K562 treated with DMSO at 1 percent for 4 hours (cell line): ENCODE data around the gene SUMO1. TPM values are rescaled to one million over a fixed set of nuclear protein-coding genes. Genes with fewer than 3 reads are reported as not detected.

ENCODE experiments used
- total RNA-seq: library from RNA; unstranded; fragments of 300-600 nt; gene quantifications from 2 replicates; pipeline ENCODE4 v1.2.3, GENCODE V29; 2022; ENCODE audit not compliant: insufficient read depth

SUMO1 gene
- 45.2 and 49.9 TPM in 2 replicates for total RNA-seq

DNA sequence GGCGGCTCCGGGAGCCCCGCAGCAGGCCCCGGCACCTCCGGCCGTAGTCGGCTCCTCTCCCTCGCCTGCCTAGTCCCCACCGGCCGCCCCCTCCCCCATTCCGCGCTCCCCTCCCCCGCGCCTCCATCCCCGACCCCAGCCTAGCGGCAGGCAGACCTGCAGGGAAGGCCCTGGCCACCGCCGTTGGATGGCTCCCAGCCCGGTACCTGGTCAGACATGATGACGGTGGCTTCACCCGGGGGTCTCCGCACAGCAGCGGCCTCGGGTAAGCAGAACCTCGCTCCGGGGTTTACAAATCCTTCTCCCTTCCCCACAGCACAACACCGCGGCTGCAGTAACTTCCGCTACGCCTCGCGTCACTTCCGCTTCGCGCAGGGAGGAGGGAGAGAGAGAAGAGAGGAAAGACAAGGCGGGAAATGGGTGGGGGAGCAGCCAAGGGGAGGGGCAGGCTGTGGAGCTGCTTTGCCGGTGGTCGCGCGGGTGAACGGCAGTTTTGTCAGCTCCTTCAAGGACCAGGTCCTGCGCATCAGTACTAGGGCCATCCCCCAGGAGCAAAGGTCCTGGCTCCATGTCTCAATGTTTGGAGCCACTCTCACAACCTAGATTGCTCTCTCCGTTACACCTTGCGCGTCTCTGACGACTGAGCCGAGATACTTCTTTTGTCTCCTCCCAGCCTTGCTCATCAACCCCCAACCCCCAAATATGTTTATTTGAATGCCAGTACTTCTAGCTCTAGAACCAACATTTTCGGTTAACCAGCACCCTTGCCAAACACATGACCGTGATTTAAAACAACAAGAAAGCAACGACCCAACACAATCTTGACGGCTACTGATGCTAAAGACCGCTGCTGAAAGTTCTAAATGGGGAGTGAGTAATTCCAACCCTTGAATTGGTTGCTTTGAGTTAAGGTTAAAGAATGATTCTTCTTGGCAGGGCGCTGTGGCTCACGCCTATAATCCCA lies at the start of gene SUMO1:
SUMO1 (minus strand) TSS at position 364 of the 964 bp plus-strand sequence; CDS start at position 218, 146 bp downstream.

DNA sequence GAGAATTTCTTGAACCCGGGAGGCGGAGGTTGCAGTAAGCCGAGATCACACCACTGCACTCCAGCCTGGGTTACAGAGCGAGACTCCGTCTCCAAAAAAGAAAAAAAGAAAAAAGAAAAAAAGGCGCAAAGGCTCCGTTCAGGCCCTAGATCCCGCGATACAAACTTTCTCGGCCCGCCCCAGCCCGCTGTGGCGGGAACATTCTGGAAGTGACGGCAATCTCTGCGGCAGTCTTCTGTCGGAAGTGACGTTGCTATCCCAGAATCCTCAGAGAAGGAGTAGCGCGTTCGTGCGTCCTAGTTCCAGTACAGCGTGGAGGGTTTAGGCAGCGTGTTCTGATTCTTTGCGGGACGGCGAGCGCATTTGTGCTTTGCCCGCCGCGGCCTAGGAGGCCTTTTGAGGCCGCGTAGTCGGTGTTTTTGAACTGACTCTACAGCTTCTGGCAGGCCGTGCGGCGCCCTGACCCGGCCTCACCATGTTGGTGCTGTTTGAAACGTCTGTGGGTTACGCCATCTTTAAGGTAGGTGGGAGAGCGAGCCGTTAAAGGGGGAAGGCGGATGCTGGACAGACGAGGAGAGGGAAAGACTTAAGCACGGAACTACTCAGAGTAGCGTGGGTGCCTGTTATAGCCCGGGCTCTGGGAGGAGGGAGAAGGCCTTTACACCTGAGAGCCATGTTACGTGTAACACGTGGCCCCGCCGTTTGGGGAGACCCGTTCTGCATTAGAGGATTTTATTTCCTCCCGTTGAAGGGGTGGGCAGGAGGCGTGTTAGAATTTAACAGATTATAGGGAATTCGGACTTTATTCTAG lies 27.3 kb upstream of the SUMO1 start, which contains the start of gene NOP58:
NOP58 (plus strand) TSS at position 297 of the 811 bp plus-strand sequence; CDS start at position 476, 179 bp downstream.

Other genes starting within 250 kb of the SUMO1 start
- gene FZD7, start 204.7 kb downstream of the SUMO1 start, total RNA-seq = 6.6 and 7.4 TPM in 2 replicates
- gene KIAA2012, start 165.3 kb downstream of the SUMO1 start, total RNA-seq = not detected in 2 replicates
- 55.3 and 63.5 TPM in 2 replicates for gene NOP58, start 27.2 kb upstream of the SUMO1 start, total RNA-seq
- gene BMPR2, start 137.7 kb upstream of the SUMO1 start, total RNA-seq = 3.2 and 4.2 TPM in 2 replicates